PC-9 (cell line): ENCODE measurements around the gene ZC3H12C. TPM values are rescaled to one million over a fixed set of nuclear protein-coding genes. Genes with fewer than 3 reads are reported as not detected.

Experiments
- BruUV-seq: library from RNA; stranded (reverse); fragments of 400-500 nt; replicated peaks from 2 replicates; lab custom pipeline; 2021; lab: Mats Ljungman, UMichigan
- CTCF ChIA-PET: fragments of 300-600 bp; sonication (Branson Sonifier 250); formaldehyde crosslinking; loops from one replicate; lab custom pipeline; 2022; ENCODE audit warnings: antibody characterized with exemption; lab: Charles Lee
- POLR2A ChIA-PET: fragments of 300-600 bp; sonication (Branson Sonifier 250); formaldehyde crosslinking; loops from one replicate; lab custom pipeline; 2022; ENCODE audit warnings: antibody characterized with exemption; ENCODE audit not compliant: unreplicated experiment; lab: Charles Lee
- DNase-seq, 2 experiments: peaks; one replicate each; pipeline versions ENCODE4 v3.0.0 to v3.0.0-alpha.2; 2015 to 2022; ENCODE audit warnings: mixed read lengths in 1 of 2
- H2AFZ ChIP-seq: fragments of 200-600 bp; sonication (generic); 2 replicates; pipeline ENCODE4 v1.8.1; 2017; ENCODE audit warnings: antibody characterized with exemption
- H3F3A ChIP-seq: fragments of 200-600 bp; sonication (generic); 2 replicates; pipeline ENCODE4 v1.8.1; 2017; ENCODE audit warnings: antibody characterized with exemption, mild to moderate bottlenecking, low read depth; ENCODE audit not compliant: insufficient read depth
- H3K27ac ChIP-seq: fragments of 200-600 bp; sonication (generic); 2 replicates; pipeline ENCODE4 v1.6.1; 2016; ENCODE audit warnings: mixed run types
- H3K27me3 ChIP-seq: fragments of 200-600 bp; sonication (generic); 2 replicates; pipeline ENCODE4 v1.6.1; 2016; ENCODE audit warnings: low read depth, mixed run types; ENCODE audit not compliant: insufficient read depth
- H3K36me3 ChIP-seq: fragments of 200-600 bp; sonication (generic); 2 replicates; pipeline ENCODE4 v1.6.1; 2016; ENCODE audit warnings: low read depth, mixed run types
- H3K4me1 ChIP-seq: fragments of 200-600 bp; sonication (generic); replicated peaks from 2 replicates; pipeline ENCODE4 v1.6.1; 2016; ENCODE audit warnings: mixed run types; ENCODE audit not compliant: insufficient read depth
- H3K4me2 ChIP-seq: fragments of 200-600 bp; sonication (generic); 2 replicates; pipeline ENCODE4 v1.6.1; 2017; ENCODE audit warnings: mixed run types
- H3K4me3 ChIP-seq: fragments of 200-600 bp; sonication (generic); 2 replicates; pipeline ENCODE4 v1.6.1; 2016; ENCODE audit warnings: mixed run types
- H3K79me2 ChIP-seq: fragments of 200-600 bp; sonication (generic); 2 replicates; pipeline ENCODE4 v1.6.1; 2017; ENCODE audit warnings: low read depth, mixed run types
- H3K9me2 ChIP-seq: fragments of 200-600 bp; sonication (generic); 2 replicates; pipeline ENCODE4 v1.8.1; 2017; ENCODE audit warnings: mild to moderate bottlenecking; ENCODE audit not compliant: insufficient read depth
- H3K9me3 ChIP-seq: fragments of 200-600 bp; sonication (generic); 2 replicates; pipeline ENCODE4 v1.8.1; 2016; ENCODE audit warnings: low read depth; ENCODE audit not compliant: insufficient read depth
- H4K20me1 ChIP-seq: fragments of 200-600 bp; sonication (generic); 2 replicates; pipeline ENCODE4 v1.8.1; 2017; ENCODE audit not compliant: insufficient read depth
- EZH2 ChIP-seq: fragments of 200-600 bp; sonication (generic); IDR thresholded peaks from 2 replicates; pipeline ENCODE4 v1.8.0; 2017; ENCODE audit warnings: antibody characterized with exemption, low read depth
- intact Hi-C: fragments of 100-400 bp; cut with micrococcal nuclease; formaldehyde crosslinking; loops from one replicate; pipeline ENCODE4 v1.10.0; 2022; ENCODE audit not compliant: unreplicated experiment
- total RNA-seq: library from RNA; stranded (reverse); gene quantifications from 2 replicates; pipeline ENCODE4 v1.2.3, GENCODE V29; 2021
- TF ChIP-seq, protein P1 (sequence below): fragments of 200-600 bp; sonication (generic); conservative IDR thresholded peaks from 2 replicates; pipeline ENCODE4 v1.6.1; 2017; ENCODE audit warnings: mixed run types, antibody characterized with exemption, mild to moderate bottlenecking, moderate library complexity

The ZC3H12C gene
- total RNA-seq, 1 experiment from 2014 or later: 12.4 TPM

DNA sequence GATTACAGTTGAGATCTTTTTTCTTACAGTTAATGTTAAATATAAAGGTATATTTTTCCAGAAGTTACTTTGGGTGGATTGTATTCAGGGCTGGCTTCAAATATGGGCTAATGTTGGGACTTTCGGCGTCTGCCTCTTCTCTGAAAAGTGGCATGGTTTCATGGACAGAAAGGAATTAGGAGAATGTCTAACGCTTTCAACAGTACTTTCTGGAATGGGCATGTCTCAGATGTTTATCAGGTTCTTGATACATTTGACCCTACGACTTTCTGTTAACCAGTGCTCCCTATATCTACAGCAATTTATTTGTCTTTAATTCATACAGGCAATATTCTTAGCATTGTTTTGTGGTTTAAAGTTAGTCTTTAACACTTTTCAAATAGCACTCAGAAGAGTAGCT is 33.7 kb downstream of the ZC3H12C start:
- ChIA-PET POLR2A (no interaction called here), CTCF (no interaction called here)
- no peak overlapping the region for H3K4me2 ChIP-seq

DNA sequence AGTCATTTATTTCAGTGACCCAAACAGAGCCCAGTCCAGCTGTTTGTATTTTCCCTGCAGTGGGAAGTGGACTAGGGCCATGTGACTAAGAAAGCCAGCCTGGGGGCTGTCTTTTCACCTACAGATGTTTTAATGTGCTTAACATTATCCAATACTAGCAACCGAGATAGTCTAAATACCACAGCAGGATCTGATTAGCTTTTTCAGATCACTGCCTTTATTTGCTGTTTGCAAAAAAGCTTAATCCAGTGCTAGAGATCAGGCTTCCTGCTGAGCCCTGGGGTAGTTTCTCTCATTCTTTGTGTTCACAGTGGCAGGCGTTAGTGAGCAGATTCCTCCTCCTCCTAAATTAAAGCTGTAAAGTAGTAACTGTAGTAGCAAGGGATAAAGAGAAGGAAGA is 35.0 kb downstream of the ZC3H12C start:
- intact Hi-C loops: no loop called here
- ChIA-PET CTCF (interaction anchor here (0.6 kb wide), 1 partner anchor 20 kb away, joined by 3 read pairs; no protein-coding TSS in a partner anchor), POLR2A (no interaction called here)
- peak overlapping the region; percentile 4; the same call in 1 of the 2 replicates for H3K27ac ChIP-seq
- H2AFZ ChIP-seq: no peak overlapping the region
- H3K4me3 ChIP-seq: no peak overlapping the region
- H3F3A ChIP-seq: no peaks in the 10 kb centered on the region
- H3K27me3 ChIP-seq: no peaks in the 10 kb centered on the region
- no peak for DNase-seq
- H3K9me3 ChIP-seq: no peaks in the 10 kb centered on the region; the same call in 1 of the 2 replicates
- BruUV-seq: no TSS peak
- H3K4me1 ChIP-seq: no peaks in the 10 kb centered on the region
- peaks cover 2% of the 10 kb centered on the region; the same call in 1 of the 2 replicates for H4K20me1 ChIP-seq
- H3K79me2 ChIP-seq: peaks cover 86% of the 10 kb centered on the region
- H3K9me2 ChIP-seq: peaks cover 5% of the 10 kb centered on the region; the same call in 1 of the 2 replicates
- no peak for TF ChIP-seq EZH2
- TF ChIP-seq, protein P1, sequence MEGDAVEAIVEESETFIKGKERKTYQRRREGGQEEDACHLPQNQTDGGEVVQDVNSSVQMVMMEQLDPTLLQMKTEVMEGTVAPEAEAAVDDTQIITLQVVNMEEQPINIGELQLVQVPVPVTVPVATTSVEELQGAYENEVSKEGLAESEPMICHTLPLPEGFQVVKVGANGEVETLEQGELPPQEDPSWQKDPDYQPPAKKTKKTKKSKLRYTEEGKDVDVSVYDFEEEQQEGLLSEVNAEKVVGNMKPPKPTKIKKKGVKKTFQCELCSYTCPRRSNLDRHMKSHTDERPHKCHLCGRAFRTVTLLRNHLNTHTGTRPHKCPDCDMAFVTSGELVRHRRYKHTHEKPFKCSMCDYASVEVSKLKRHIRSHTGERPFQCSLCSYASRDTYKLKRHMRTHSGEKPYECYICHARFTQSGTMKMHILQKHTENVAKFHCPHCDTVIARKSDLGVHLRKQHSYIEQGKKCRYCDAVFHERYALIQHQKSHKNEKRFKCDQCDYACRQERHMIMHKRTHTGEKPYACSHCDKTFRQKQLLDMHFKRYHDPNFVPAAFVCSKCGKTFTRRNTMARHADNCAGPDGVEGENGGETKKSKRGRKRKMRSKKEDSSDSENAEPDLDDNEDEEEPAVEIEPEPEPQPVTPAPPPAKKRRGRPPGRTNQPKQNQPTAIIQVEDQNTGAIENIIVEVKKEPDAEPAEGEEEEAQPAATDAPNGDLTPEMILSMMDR: no peak
- H3K36me3 ChIP-seq: 0 out of 2 replicates have a peak, but pooled peaks cover 11% of the 10 kb centered on the region
- H3K4me2 ChIP-seq: no peak overlapping the region

More for the DNA sequence above, 33.7 kb downstream of the ZC3H12C start:
- Histone ChIP-seq H3K79me2 (peaks cover 88% of the 10 kb centered on the region), H3K9me3 (no peaks in the 10 kb centered on the region; the same call in 1 of the 2 replicates), H3K4me1 (no peaks in the 10 kb centered on the region), H3K36me3 (0 out of 2 replicates have a peak, but pooled peaks cover 11% of the 10 kb centered on the region), H3K4me3 (no peak overlapping the region), H3F3A (no peaks in the 10 kb centered on the region), H4K20me1 (no peaks in the 10 kb centered on the region; the same call in 1 of the 2 replicates), H3K27me3 (no peaks in the 10 kb centered on the region), H3K9me2 (peaks cover 5% of the 10 kb centered on the region; the same call in 1 of the 2 replicates), H3K27ac (no peak overlapping the region), H2AFZ (no peak overlapping the region)
- no TSS peak for BruUV-seq
- TF ChIP-seq, protein P1: no peak
- intact Hi-C loops: no loop called here
- no peak for DNase-seq

DNA sequence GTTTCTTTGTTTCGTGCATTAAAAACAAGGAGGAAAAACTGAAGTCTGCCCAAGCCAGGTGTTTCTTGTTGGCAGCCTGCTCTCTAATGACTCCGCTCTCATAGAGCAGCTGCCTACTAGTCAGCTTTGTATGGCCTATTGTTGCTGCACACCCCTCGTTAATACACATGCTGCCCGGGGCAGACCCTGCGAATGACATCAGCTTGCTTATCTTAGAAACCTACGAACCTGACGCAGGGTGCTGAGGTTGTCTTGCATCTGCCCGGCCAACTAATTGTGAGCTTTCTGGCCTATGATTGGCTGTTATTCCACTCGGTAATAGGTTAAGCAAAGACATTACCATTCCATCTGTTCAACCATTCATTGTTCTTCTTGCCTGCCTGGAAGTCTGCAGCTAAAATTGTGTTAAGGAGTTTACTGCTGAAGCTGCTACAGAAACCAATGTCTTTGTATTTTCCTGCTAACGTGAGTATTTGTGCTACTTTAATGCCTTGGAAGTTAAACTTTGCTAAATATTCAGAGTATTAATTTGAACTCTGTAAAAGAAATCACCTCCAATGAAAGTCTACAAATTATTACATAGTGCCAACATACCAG is 37.5 kb downstream of the ZC3H12C start:
- POLR2A ChIA-PET: no interaction called here
- TF ChIP-seq, protein P1: no peak
- no peak for TF ChIP-seq EZH2
- no peak overlapping the region for H3K27ac ChIP-seq
- no peak overlapping the region for H3K4me3 ChIP-seq
- H3K4me2 ChIP-seq: no peak overlapping the region
- 0 out of 2 replicates have a peak, but pooled peaks cover 16% of the 10 kb centered on the region for H3K36me3 ChIP-seq
- no peaks in the 10 kb centered on the region; the same call in 1 of the 2 replicates for H3K9me3 ChIP-seq
- DNase-seq: no peak
- H3K4me1 ChIP-seq: no peaks in the 10 kb centered on the region
- peaks cover 5% of the 10 kb centered on the region; the same call in 1 of the 2 replicates for H4K20me1 ChIP-seq
- no peaks in the 10 kb centered on the region for H3K27me3 ChIP-seq
- H3F3A ChIP-seq: no peaks in the 10 kb centered on the region
- BruUV-seq: no TSS peak
- intact Hi-C loops: no loop called here
- H2AFZ ChIP-seq: no peak overlapping the region
- CTCF ChIA-PET: no interaction called here
- H3K79me2 ChIP-seq: peaks cover 90% of the 10 kb centered on the region
- peaks cover 5% of the 10 kb centered on the region; the same call in 1 of the 2 replicates for H3K9me2 ChIP-seq
